HG03045 (cell line): ENCODE measurements around the gene HS1BP3.

ENCODE experiments used
- ATAC-seq: cut with Tn5 transposase; IDR thresholded peaks from one replicate; pipeline ENCODE4 v1.9.1; 2021; ENCODE audit warnings: mild to moderate bottlenecking, moderate library complexity; ENCODE audit not compliant: unreplicated experiment

HS1BP3 gene

DNA sequence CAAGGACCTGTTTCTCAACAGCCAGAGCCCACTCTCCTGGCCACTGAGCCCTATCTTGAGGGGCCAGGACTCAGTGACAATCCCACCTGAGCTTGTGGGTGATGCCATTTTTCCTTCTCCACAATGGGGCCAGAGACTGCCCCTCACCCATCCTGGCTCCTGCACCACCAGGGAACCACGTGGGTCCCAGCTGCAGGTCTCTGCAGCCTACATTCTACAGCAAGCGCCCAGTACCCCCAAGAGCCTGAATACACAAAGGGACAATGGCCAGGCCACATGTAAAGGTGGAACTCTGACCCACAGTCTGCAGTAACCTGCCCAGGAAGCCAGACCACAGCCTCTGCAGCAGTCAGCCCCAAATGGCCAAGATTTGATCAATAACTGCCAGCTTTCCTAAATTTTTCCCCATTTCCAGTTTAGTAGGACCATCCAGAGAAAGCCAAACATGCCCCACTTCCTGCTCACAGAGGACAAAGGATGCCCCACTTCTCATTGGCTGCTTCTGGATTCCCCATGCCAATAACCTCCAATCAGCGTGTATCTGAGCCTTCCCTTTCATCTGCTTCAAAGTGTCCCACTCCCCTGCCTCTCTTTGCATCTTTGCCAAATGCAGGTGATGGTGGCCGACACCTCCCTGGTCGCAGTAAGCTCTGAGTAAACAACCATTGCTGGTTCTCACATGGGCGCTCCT lies 19.1 kb downstream of the HS1BP3 start:
- ATAC-seq, result no peak

DNA sequence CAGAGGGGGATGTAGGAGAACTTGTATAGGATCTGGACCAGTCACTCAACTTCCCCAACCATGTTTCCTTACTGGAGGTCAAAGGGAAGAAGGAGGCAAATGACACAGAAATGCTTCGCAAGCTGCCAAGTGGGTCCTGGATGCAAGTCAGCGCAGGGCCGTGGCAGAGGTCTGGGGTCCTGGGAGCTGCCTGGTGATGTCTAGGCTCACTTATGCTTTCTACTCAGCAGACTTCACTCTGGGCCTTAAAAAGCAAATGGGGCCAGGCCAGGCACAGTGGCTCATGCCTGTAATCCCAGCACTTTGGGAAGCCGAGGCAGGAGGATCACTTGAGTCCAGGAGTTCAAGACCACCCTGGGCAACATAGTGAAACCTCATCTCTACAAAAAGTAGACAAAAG lies 19.9 kb downstream of the HS1BP3 start:
- ATAC-seq, result no peak

DNA sequence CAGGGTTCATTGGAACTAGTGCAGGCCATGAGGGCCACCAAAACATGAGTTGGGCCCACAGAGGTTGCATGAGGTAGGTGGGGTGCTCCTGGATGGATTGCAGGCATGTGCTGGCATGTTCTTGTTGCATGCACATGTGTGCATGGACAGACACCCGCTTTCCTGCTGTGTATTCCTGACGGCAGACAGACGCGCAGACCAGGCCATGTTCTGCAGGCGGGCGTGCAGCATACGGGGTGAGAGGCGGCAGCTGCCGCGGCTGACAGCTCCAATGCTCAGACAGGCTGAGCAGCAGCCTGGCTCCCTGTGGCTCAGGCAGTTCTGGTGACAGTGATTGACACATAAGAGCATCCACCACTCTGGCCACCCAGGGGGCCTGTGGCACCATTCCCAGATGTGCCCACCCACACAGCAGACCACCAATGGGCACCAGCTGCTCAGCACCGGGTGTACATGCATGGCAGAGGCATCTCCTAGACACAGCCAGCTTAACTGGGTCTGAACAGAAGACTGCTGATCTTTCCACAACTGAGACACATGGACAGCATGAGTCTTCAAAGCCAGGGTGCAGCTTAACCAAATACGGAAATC lies 21.2 kb downstream of the HS1BP3 start:
- no peak for ATAC-seq

DNA sequence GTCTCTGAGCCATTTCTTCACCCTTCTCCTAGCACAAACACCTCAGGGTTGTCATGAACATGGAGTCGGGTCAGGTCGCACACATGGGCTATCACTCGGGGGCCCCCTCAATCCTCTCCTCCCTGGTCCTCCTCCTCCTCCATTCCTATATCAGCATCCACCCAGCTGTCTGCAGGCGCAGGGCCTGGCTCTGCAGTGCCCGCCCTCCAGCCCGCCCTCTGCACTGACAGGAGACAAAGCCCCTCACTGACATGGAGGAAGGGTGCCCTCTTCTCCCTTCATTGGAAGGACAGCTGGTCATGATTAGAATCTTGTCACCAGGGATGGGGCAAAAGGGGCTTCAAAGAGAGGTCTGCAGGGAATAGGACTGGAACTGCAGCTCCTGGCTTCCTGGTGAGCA lies 21.7 kb downstream of the HS1BP3 start:
- ATAC-seq, result no peak

DNA sequence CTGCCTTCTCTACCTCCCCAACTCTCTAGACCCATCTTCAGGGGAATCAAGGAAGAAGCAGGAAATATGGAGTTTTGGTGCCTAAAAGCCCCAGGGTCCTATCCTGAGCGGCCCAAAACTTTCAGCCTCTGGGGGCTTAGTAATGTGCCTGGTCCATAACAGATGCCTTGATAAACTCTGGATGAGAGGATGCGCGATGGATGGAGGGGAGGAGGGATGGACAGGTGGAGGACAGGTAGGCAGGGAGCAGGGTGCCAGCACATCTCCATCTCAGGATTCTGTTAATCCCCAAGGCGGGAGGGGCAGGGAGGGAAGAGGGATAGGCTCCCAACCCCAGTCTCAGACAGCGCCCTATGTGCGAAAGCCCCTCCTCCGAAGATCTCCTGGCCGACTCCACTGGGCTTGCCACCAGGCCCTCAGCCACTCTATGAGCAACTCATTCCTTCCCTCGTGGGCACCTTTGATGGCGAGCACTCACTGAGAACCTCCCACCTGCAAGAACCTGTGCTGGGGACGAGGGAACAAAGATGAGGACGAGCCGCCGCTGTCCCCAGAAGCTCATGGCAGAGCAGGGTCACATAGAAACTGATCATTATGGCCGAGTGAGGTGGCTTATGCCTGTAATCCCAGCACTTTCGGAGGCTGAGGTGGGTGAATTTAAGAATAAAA lies 23.1 kb downstream of the HS1BP3 start:
- ATAC-seq, result no peak

DNA sequence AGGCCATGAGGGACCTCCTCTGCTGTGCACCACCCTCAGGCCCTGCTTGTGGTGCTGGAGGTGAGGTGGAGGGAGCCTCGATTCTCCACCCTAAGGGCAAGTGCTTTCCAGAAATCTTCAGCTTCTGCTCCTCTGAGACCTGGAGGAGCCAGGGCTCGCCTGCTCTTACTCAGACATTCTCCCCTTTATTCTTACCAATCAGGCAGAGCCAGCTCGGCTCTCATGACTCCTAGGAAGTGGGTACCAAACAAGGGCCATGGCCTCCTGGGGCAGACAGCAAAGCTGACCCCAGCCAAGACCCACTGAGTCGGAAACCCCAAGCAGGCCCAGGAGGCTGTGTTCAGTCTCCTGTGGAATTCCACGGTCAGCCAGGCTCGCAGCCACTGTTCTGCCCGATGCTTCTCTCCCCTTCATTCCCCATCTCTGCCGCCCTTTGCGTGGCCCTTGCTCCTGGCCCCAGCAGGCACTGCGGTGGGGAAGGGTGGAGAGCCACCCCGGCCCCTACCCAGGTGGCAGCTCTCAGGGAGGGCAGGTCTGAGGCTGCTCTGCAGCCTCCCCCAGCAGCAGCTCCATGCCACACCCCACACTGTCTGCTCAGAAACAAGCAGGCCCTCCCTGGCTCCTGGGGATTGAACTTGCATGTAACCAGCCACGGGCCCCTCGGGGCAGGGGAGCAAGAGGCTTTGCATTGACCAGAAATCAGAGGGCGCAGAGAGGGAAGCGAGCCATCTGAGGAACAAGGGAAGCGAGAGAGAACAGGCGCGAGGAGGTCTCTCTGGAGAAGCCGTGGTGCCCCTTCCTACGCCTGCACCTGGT lies 24.0 kb downstream of the HS1BP3 start:
- ATAC-seq, result no peak

DNA sequence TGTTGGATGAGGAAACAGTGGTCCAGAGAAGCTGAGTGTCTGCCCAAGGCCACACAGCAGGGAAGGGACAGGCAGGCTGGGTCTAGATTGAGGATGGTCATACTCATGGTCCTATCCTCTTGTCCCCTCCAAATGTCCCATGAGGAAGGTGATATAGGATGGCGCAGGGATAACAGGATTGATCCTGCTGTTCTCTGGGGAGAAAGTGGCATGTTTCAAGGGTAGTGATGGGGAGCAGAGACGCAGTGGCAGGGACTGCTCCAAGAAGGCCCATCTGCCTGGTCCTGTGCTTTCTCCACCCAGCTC lies 24.6 kb downstream of the HS1BP3 start:
- ATAC-seq, result no peak

DNA sequence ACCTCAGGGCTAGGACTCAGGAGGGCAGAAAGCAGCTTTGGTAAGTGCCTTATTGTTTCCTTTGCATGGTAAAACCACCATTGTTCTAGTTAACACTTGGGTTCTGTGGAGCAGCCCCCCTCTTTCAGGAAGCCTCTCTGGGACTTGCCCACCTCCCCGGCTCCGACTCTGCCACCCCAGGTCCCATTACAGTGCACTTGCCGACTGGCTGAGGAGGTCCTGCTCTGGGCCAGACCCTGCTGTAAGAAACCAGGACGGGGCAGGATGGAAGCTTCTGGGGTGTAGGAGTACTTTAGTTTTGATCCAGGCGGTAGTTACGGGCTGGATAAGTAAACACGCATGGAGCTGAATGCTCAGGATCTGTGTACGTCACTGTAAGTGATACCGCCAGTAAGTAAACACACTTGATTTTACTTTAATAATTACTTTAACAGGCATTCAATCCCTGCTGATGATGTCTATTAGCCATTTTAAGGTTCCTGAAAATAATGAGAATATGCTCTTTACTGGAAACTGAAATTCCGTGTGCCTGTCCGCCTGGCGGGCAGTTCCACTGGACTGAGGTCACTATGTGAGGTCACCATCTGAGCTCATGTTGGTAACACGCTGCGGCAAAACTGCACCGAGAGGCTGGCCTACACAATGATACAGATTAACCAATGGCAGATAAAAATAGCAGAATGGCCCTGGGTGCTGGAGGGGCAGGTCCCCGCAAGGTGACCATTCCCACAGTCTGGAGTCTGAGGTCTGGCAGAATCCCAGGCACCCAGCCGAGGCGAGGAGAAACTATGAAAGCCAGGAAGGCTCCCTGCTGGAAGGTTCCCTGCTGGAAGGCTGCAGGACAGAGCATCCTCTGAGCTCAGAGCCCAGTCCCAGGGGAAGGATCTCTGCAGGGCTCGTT lies 25.2 kb downstream of the HS1BP3 start:
- no peak for ATAC-seq

DNA sequence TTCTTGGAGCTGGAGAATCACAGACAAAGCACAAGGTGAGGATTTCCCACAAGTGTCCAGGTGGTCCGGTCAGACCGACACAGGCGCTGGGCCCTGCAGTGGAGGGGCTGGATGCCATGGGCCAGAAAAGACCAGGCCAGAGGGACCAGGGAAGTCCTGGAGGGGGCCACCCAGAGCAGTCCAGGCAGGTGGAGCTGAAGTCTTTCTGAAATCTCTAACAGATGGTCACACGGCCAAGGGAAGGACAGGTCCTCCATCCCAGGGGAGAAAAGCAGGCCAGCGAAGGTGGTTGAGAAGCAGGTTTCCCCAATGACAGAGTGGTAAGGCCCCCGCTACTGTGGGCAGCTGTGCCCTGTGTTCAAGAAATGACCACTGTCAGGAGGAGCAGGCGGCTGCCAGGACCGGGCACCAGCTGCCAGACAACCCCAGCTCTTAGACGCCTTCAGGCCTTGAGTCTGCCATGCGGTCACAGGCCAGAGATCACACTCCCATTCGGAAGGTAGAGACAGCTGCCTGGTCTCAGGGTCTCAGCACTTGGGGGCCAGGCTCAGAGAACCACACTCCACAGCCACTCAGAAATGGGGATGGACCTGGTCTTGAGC lies 25.9 kb downstream of the HS1BP3 start:
- no peak for ATAC-seq

DNA sequence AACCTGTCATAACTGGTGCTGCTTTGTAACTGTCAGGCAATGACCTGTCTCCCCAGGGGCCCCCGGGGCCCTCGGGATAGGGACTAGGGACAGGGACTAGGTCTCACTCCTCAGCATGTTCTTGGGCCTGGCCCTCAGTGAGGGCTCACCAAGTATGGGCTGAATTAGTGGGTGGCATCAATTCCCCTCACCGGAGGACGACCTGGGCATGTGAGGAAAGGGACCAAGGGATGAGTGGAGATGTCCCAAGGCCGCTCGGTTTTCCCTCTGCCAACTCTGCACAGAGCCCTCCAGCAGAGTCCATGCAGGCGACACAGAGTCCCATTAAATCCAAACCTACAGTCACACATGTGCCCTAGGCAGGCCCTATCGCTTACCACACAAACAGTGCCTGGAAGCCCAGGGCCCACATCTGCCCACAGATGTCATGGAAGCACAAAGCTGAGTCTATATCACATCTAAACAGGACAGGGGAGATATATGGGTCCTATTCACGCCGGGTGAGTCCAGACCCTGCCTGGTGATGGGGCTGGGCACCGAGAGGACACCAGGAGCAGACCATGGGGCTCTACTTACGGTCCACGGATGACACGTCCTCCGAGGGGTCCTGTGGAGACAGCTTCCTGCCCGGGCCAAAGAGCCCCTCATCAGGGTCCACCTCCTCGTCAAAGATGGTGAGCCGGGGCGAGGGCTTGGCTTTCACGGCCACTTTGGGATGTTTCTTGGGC lies 26.6 kb downstream of the HS1BP3 start:
- ATAC-seq, result no peak

DNA sequence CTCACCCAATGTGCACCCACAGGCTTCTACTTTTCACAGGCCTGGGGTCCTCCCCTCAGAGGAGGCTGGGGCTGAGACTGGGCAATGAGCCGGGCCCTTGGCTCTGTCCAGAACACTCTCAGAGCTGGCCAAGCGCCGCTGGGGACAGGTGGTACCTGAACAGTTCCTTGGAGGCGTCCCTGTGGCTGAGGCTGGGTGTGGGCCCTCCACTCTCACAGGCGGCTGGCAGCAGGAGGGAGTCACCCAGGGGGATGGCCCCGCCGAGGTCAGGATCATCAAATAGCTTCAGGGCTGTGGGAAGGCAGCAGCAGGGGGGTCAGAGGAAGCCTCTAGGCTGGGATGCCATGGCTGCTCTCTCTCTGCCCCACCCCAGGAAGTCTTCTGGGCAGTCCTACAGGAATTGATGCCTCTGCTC lies 27.1 kb downstream of the HS1BP3 start:
- ATAC-seq, result no peak

DNA sequence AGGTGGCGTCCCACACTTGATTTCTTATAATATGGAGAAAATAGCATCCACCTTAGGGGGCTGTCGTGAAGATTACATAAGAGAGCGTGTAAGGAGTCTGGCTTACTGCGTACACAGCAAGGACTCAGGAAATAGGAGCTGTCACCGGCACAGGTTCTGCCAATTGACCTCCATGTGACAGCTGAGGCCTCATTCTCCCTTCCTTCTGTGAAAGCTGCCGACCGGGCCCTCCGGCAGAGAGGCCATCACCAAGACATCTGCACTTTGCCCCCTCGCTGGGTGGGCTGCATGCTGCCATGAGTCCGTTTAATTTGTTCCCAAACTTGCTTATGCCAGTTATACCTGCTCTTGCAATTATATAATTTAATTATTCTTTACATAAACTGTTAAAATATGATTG lies 27.7 kb downstream of the HS1BP3 start:
- ATAC-seq, result no peak

DNA sequence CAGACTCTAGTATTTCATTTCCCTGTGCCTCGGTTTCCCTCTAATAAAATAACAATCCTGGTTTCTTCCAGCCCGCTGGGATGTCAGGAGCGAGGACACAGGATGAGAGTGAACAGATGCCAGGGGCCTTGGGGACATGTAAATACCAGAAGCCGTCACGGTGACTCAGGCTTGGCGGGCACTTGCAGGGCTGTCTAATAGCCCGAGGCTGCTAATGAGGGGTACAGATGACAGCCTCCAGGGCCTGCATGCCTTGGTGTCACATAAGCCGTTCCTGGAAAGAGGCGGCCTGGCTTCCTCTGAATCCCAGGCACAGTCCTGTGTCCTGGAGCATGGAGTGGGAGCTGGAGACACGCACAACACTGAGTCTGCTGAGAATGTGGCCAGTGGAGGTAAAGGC lies 28.2 kb downstream of the HS1BP3 start:
- no peak for ATAC-seq

DNA sequence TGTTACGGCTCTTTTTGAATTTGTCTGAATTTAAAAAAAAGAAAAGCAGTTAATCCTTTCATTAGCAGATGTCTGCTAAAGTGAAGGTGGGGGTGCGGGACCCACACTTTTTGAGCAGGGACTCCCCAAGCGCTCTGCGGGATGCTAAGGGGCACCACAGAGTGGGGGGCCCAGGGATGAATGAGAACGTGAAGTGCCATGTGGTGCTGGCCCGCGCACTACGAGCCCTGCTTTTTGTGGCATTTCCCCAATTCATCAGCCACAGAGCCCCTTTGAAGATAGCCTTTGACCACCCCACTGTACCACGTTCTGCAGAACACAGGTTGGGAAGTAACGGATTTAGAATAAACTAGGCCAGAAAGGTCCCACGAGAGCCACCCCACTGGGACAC lies 28.6 kb downstream of the HS1BP3 start:
- ATAC-seq, result no peak

DNA sequence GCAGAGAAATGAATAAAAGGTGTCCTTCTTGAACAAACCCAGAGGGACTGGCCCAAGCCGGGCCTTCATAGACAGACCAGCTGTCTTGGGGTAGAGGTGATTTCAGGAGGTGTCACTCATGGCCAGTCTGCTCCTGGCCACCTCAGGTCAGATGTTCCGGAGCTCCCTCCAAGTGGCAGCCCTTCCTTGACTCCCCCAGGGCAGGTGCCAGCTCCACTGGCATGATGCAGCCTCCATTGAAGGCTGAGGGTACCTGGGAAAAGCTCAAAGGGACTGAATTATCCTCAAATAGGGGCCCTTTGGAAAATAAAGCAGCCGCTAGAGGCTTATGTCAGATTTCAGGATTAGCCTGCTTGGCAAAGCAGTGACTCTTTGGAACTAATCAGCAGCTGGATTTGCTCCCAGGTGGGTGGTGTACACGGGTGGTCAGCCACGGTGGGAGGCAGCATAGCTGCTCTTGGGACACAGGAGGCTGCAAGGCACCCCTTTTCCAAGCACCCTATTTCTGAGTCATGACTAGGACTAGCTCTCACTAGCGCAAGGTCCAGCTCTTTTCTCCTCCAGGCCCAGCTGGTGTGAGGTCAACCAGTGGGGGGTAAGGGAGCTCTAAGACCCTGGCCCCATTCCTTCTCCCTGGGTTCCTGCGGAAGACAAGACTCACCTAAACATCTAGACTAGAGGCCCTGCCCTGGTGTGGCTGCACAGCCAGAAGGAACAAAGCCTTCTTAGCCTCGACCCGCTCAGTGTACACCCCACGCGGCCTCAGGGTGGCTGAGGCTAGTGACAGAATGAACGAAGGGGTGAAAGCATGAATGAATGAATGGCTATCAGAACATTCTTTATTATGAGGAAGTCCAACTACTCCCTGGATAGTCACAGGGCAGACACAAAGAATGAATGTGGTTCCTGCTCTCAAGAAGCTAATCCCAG lies 29.3 kb downstream of the HS1BP3 start:
- ATAC-seq, result no peak

DNA sequence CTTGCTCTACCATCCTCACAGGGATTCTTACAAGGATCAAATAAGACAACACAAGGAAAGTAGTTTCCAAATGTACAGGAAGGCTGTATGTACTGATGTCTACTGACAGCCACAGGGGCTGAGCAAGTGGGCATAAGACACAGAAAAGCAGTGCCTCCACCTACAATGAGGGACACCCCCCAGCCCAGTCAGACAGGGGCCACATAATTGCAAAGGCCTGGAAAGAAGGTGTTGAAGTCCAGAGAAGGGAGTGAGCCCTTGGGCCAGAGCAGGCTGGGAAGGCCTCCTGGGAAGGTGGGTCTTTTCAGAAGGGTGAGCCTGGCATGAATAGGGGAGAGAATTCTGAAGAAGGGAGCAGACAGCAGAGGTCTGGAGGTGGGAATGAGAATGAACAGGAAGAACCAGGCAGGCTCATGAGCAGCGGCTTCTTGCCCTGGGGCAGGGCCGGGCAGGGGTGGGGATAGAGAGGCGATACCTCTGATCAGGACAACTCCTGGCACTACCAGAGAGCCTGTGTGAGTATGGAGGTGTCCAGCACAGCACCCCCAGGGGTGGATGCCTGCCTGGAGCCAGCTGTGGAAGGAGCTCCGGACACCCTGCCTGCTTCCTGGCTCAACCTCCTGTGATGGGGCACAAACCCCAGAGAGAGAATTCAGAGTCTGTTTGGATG lies 30.1 kb downstream of the HS1BP3 start:
- no peak for ATAC-seq

DNA sequence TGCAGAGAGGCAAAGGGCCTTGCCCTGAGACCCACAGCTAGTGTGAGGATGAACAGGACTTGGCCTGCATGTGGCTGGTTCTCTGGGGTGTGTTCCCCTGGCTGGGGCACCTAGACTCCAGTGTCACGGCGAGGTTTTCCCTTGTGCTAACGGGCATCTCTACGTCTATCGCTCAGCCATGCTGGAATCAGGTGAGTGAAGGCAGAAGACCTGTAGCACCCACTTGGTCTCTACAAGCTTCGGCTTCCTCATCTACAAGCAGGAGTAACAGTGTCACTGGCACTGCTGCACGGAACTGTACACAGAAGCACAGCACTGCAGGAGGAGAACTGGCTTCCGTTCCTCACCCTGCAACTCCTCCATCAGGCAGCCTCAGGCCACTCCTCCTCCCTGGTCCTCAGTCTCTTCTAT lies 30.6 kb downstream of the HS1BP3 start:
- ATAC-seq, result no peak

DNA sequence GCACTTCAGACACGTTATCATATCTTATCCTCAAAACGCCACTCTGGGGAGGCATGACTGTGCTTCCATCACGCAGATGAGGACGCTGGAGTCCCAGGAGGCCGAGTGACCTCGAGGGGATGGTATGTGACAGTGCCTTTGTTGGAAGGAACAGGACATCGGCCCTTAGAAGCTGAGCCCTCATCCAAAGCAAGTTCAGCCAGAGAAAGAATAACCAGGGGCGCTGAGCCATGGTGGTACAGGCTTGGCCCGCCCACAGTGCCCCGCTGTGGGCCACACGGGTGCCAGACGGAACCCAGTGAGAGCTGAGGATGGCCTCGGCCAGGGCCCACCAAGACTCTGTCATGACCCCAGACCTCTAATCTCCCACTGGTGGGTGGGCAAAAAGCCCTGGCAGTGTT lies 31.3 kb downstream of the HS1BP3 start:
- no peak for ATAC-seq
